ENCODE measurements around the gene PCDH9.

The PCDH9 gene

GRCh38 chr13:67090856-67091255, 139.3 kb downstream of the PCDH9 start:
- DNase-seq (ENCODE audit: low spot score) (no peak), FAIRE-seq (no peak)

DNA sequence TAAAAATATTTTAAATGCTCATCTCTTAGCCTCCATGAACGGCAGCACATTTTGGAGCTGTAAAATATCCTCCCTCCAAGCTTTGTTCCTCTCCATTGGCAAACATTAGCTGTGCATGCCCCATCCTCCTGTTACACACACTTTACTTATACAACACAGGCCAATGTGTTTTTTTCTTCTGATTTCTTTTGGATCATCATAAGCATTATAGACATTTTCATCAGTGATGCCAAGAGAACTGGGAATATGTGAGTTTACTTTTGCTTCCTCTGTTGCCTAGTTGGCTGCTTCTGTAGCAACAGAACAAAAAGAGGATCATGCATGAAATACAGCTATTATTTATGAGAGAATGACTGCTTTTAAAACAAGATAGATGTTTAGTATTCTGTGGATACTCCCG, 142.6 kb downstream of the PCDH9 start:
- no peak for DNase-seq (ENCODE audit: low spot score)
- FAIRE-seq, result no peak

GRCh38 chr13:67086260-67086659, 143.9 kb downstream of the PCDH9 start:
- DNase-seq (ENCODE audit: low spot score) (no peak), FAIRE-seq (no peak)

- DNase-seq (ENCODE audit: low spot score), result no peak
- no peak for FAIRE-seq
These were observed 146.1 kb downstream of the PCDH9 start for GRCh38 chr13:67084066-67084465.

GRCh38 chr13:67083519-67083918, 146.6 kb downstream of the PCDH9 start:
- DNase-seq (ENCODE audit: low spot score), result no peak
- no peak for FAIRE-seq

GRCh38 chr13:67080351-67080750, 149.8 kb downstream of the PCDH9 start:
- FAIRE-seq (no peak), DNase-seq (ENCODE audit: low spot score) (no peak)

DNA sequence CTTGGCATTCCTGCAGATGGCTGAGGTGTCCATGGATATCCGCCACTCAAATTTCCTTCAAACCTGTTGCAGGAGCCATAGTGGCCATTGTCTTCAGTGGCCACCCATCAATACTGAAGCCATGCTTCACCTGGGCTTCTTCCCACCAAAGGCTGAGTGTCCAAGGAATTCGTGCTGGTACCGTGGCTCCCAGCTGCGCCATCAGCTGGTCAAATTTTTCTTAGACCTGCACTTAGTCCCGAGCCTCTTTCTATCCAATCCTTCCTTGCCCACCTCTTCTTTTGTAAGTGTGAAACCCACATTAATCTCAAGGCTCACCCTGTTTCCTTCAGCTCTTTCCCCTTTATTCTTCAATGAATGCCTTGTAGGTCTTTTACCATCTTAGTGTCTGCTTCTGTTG, 152.1 kb downstream of the PCDH9 start:
- no peak for FAIRE-seq
- DNase-seq (ENCODE audit: low spot score), result no peak

DNA sequence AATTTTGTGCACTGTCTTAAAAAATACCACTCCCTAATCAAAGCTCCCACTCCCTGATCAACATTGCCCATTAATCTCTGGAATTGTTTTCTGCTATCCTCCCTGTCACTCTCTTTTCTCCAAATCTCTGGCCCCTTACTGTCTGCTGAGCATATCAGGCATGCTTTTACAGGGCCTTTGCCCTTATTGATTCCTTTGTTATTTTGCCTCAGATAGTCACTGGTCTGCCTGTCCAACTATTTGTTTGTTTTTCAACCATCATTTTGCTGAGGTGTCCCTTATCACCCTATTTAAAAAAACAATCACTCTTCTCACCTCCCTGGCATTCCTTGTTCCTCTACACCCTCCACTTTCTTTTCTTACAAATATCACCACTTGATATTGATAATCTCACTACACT, 153.0 kb downstream of the PCDH9 start:
- no peak for DNase-seq (ENCODE audit: low spot score)
- no peak for FAIRE-seq

GRCh38 chr13:67076378-67076777, 153.8 kb downstream of the PCDH9 start:
- FAIRE-seq, result no peak
- DNase-seq (ENCODE audit: low spot score), result no peak

- DNase-seq (ENCODE audit: low spot score) (no peak), FAIRE-seq (no peak)
These were observed 154.9 kb downstream of the PCDH9 start for GRCh38 chr13:67075239-67075638.

- DNase-seq (ENCODE audit: low spot score) (no peak), FAIRE-seq (no peak)
These were observed 158.1 kb downstream of the PCDH9 start for GRCh38 chr13:67071918-67072598.

DNA sequence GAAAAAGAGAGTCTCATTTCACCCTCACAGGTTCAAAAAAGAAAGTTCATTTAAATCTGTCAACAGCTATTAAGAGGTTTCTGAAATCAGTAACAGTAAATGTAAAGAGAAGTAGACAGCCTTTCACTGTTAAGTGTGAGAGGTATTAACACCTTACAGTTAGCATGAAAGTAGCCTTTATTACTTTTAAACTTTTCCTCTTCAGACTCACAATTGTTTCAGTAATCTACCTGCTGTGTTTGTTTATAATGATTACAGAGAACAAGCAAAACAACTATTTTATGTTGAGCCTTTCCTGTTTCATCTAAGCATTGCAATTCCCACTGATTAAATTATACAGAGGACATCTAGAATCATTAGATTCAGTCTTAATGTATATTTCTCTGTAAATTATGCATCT, 159.8 kb downstream of the PCDH9 start:
- DNase-seq (ENCODE audit: low spot score), result no peak

DNA sequence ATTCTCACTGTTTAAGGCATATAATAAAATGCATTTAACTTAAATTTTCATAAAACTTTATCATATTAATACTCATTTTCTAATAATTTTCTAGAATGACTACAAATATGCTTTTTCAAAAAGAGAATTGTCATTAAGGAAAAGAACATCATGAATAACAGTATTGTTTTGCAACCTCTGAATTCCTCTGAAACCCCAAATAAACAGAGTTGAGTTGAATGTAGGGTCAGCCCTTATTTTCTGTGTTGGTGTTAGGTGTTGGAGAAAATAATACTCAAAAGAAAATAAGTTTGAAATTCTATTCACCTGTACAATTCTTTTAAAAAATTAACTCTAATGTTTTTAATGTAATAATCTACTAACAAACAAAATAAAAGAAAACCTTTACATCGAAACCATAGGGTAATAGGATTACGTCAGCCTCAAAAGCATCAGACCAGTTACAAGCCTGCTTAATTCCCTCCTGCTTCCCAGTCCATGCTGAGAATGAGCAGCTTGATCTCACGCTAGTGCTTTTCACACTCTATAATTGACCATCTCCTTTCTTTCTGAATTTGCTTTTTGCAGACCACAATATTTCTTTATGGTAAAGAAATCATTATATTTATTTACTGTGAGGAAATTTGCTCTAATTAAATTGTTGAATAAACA, 160.9 kb downstream of the PCDH9 start:
- no peak for DNase-seq (ENCODE audit: low spot score)
- no peak for FAIRE-seq

More for the DNA sequence above, 159.8 kb downstream of the PCDH9 start:
- no peak for FAIRE-seq

- DNase-seq (ENCODE audit: low spot score), result no peak
- FAIRE-seq, result no peak
These were observed 165.2 kb downstream of the PCDH9 start for GRCh38 chr13:67064920-67065319.

- FAIRE-seq, result no peak
- DNase-seq (ENCODE audit: low spot score), result no peak
These were observed 167.1 kb downstream of the PCDH9 start for GRCh38 chr13:67063036-67063435.

- FAIRE-seq (no peak), DNase-seq (ENCODE audit: low spot score) (no peak)
These were observed 168.0 kb downstream of the PCDH9 start for GRCh38 chr13:67062160-67062559.

- FAIRE-seq, result no peak
- no peak for DNase-seq (ENCODE audit: low spot score)
These were observed 168.4 kb downstream of the PCDH9 start for GRCh38 chr13:67061750-67062149.

DNA sequence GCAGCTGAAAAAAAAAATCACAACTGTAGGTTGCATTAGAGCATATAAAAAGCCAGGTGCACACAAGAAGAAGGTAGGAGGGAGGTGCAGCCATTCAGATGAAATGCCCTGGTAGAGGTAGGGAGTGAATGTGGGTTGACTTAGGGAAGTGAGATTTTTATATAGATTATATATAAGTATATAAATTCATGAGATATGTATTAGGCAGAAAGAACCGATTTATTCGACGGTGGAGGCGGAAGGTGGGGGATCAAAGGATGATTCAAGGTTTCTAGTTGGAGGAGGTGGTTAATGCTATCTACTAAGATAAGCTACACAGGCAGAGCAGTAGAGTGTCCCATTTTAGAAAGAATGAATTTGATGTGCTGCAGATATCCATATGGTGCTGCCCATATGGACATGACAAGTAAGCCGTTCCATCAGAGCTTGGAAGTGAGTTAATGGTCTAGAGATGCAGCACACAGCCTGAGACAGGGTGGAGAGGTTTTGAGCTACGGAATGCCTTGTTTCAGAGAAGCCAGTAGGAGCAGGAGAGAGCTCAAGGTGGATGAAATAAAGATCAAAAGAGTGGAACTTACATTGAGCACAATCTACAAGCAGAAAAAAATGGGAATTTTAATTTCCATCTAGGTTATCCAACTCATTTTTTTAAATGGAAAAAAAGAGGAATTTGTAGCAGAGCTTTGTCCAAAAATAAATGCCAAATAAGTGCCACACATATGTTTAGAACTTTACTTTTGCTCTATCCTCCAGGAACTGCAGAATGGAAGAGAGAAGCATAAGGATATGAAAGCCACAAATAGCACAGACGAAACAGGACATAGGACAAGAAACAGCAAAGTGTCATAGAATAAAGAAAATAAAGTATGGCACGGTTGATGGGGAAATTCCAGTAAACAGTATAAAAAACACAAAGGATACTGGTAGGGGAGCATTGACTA, 177.3 kb downstream of the PCDH9 start:
- FAIRE-seq (no peak), DNase-seq (ENCODE audit: low spot score) (no peak)

DNA sequence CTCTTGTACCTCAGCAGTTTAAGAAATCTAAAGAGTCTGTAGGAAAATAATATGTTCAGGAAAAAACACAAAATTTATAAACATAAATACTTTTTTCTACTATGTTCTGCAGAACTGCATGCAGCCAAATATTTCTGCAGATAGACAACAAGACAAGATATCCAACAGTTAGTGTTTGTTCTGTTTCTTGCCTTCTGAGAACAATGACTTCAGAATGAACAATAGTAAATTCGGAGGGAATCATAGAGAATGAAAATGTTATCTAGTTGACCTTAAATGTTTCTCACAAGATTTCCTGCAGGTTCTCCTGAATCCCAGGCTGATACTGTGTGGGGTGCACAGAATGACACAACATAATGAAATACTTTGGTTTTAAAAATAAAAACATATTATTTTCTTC, 180.4 kb downstream of the PCDH9 start:
- no peak for FAIRE-seq
- DNase-seq (ENCODE audit: low spot score), result no peak

DNA sequence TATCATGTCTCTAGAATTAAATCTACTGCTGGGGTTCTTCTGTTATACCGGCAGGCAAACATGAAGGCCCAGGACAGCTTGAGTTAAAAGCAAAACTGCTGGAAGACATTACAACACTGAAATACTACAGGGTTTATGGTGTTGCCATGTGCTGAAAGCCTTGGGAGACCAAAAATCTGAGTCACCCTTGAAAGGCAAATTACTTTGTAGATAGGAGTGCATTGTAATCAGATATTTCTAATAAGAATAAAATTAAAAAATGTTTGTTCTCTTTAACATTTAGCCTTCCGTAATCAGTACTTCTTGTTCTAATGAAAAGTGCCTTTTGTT, 181.3 kb downstream of the PCDH9 start:
- no peak for DNase-seq (ENCODE audit: low spot score)

DNA sequence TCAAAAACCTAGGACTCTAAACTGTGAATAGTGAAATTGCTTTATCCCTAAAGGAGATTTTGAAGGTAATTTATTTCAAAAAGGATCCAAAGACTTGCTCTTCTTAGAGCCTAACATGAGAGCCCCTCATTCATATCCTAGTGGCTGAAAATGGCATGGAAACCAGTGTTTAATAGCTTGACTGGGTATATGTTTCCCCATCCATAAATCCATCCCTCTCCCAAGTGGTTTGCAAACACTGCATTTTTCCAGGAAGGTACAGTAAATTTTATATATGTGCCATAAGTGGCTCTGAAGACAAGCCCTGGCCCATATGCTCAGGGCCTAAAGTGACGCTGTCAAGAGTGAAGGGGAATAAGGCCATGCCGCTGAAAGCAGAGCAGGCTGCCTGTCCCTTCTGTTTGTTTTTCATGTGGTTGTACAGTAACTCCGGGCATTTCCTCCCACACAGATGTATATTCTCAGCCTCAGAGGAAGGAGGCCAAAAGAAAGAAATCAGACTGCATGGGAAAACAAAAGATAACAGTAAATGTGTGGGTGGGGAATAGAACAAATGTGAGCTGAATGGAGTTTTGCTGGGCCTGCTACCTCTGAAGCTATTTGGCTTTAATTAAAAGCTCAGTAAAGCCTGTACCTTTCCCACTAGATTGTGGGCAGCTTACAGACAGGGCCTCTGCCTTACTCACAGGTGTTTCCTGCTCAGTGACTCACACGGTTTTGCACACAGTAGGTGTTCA, 181.9 kb downstream of the PCDH9 start:
- DNase-seq (ENCODE audit: low spot score), result no peak
- FAIRE-seq, result no peak

More for the DNA sequence above, 181.3 kb downstream of the PCDH9 start:
- FAIRE-seq, result no peak

DNA sequence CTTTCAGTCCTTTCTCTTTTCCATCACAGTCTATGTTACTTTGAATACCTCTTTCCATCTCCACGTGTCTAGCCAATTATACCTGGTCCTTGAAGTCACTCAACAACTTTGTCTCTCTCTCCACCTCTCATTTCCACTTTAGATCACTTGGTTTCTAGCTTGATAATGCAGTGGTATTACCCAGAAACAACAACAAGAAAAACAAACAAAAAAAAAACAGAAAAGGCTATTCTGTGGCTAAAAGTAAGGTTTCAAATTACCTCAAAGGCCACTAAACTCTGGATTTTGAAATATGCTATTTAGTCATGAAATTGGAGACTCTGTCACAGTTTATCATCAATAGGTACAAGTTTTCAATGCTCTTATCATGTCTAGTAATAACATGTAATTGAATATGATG, 184.8 kb downstream of the PCDH9 start:
- no peak for DNase-seq (ENCODE audit: low spot score)
- FAIRE-seq, result no peak

Data from RCC 7860 (cell line).